IgD-negative memory B cell (primary cell): ENCODE results near the gene STARD9. TPM values are rescaled to one million over a fixed set of nuclear protein-coding genes. Genes with fewer than 3 reads are reported as not detected.
"Not testable (repeated sequence)": the region's sequence is repeated elsewhere in the genome, so short reads cannot be mapped to it uniquely, and the experiment has no call there.

ENCODE experiments used
- H3K27ac Mint-ChIP-seq, 3 donors: one replicate each; pipeline ENCODE4 v1.8.0; 2020 to 2022; ENCODE audit warnings: mild to moderate bottlenecking in 3 of 3, mixed read lengths in 3 of 3, moderate library complexity in 1 of 3
- H3K27me3 Mint-ChIP-seq: one replicate; pipeline ENCODE4 v1.8.0; 2021; ENCODE audit warnings: mixed read lengths
- H3K36me3 Mint-ChIP-seq: one replicate; pipeline ENCODE4 v1.8.0; 2020; ENCODE audit warnings: mild to moderate bottlenecking, mixed read lengths
- H3K4me1 Mint-ChIP-seq, 3 donors: one replicate each; pipeline ENCODE4 v1.8.0; 2020 to 2022; ENCODE audit warnings: mixed read lengths in 3 of 3, mild to moderate bottlenecking in 1 of 3
- H3K4me3 Mint-ChIP-seq, 4 donors: one replicate each; pipeline ENCODE4 v1.8.0; 2020 to 2022; ENCODE audit warnings: mild to moderate bottlenecking in 4 of 4, mixed read lengths in 4 of 4, moderate library complexity in 3 of 4
- H3K9me3 Mint-ChIP-seq, 3 donors: one replicate each; pipeline ENCODE4 v1.8.0; 2020 to 2021; ENCODE audit warnings: mixed read lengths in 3 of 3, mild to moderate bottlenecking in 1 of 3
- polyA plus RNA-seq: library from polyadenylated mRNA; unstranded; fragments of 300-500 nt; fragmentation: Illumina TruSeq; gene quantifications from one replicate; pipeline ENCODE4 v1.2.3, GENCODE V29; 2021

STARD9 gene
- polyA plus RNA-seq, 1 donor from 2014 or later, result 0.60 TPM

GRCh38 chr15:42577514-42578031, 2.2 kb downstream of the STARD9 start:
- peak overlapping the region in 2 of 4 donors; percentile 7 to 85 for H3K4me3 Mint-ChIP-seq

GRCh38 chr15:42578984-42579537, 3.7 kb downstream of the STARD9 start:
- H3K4me3 Mint-ChIP-seq, result peak overlapping the region in 3 of 4 donors; percentile 28 to 86 (median 41)
- H3K4me1 Mint-ChIP-seq, result peaks cover 18 to 34% (median 28%) of the 10 kb centered on the region in 3 donors
- H3K27me3 Mint-ChIP-seq, result peaks cover 4% of the 10 kb centered on the region
- no peak overlapping the region for H3K27ac Mint-ChIP-seq
- H3K36me3 Mint-ChIP-seq, result no peaks in the 10 kb centered on the region
- H3K9me3 Mint-ChIP-seq, result no peaks in the 10 kb centered on the region

More at GRCh38 chr15:42577514-42578031, 2.2 kb downstream of the STARD9 start:
- Mint-ChIP-seq H3K27ac (no peak overlapping the region), H3K9me3 (no peaks in the 10 kb centered on the region), H3K27me3 (peaks cover 4% of the 10 kb centered on the region), H3K4me1 (peaks cover 18 to 37% (median 28%) of the 10 kb centered on the region in 3 donors), H3K36me3 (no peaks in the 10 kb centered on the region)

GRCh38 chr15:42581272-42581730, 5.9 kb downstream of the STARD9 start:
- peak overlapping the region; percentile 86 to 94 (median 90) for H3K4me3 Mint-ChIP-seq
- H3K36me3 Mint-ChIP-seq, result peaks cover 5% of the 10 kb centered on the region
- H3K27ac Mint-ChIP-seq, result peak overlapping the region; percentile 27 to 75 (median 63)
- H3K4me1 Mint-ChIP-seq, result peaks cover 15 to 31% (median 22%) of the 10 kb centered on the region in 3 donors
- peaks cover 3% of the 10 kb centered on the region for H3K27me3 Mint-ChIP-seq
- H3K9me3 Mint-ChIP-seq, result no peaks in the 10 kb centered on the region

GRCh38 chr15:42582569-42583375, 7.4 kb downstream of the STARD9 start:
- H3K4me1 Mint-ChIP-seq, result peaks cover 11 to 26% (median 16%) of the 10 kb centered on the region in 3 donors
- peaks cover 5% of the 10 kb centered on the region for H3K36me3 Mint-ChIP-seq
- H3K9me3 Mint-ChIP-seq, result no peaks in the 10 kb centered on the region
- H3K27ac Mint-ChIP-seq, result no peak overlapping the region
- peaks cover 1% of the 10 kb centered on the region for H3K27me3 Mint-ChIP-seq
- peak overlapping the region in 3 of 4 donors; percentile 13 to 86 (median 51) for H3K4me3 Mint-ChIP-seq

DNA sequence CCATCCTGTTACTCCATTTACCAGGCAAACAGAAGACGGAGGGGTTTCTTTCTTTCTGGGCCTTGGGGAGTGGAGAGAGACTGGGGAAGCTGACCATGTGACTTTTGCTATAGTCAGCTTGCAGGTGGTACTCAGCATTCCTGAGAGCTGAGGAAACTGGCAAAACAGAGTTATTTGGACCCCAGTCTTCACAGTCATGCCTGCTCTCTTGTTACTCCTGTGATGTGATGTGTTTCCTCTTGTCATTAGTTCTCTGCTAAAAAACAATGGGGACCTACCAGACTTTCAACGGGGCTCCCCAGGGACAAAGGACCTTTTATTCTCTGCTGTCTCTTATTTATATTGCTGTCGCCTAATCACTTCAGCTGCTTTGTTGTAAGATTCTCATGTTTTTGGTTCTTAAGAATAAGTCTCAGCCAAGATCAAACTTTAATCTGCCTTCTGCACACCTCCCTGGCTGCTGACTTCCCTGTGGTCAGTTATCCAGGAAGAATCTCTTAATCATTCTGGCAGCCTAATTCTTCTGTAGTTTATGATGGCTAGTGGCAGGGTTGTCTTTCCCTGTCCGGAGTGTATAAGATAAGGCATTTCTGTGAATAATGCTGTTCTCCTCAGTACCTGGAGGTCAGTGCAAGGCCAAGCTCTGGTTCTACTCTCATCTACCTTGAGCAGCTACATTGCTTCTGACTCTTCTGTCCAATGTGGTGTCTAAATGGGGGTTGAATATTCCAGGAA, 8.8 kb downstream of the STARD9 start:
- H3K4me3 Mint-ChIP-seq, result no peak overlapping the region
- peaks cover 10% of the 10 kb centered on the region for H3K36me3 Mint-ChIP-seq
- peak overlapping the region in 1 of 3 donors; percentile 16 for H3K27ac Mint-ChIP-seq

DNA sequence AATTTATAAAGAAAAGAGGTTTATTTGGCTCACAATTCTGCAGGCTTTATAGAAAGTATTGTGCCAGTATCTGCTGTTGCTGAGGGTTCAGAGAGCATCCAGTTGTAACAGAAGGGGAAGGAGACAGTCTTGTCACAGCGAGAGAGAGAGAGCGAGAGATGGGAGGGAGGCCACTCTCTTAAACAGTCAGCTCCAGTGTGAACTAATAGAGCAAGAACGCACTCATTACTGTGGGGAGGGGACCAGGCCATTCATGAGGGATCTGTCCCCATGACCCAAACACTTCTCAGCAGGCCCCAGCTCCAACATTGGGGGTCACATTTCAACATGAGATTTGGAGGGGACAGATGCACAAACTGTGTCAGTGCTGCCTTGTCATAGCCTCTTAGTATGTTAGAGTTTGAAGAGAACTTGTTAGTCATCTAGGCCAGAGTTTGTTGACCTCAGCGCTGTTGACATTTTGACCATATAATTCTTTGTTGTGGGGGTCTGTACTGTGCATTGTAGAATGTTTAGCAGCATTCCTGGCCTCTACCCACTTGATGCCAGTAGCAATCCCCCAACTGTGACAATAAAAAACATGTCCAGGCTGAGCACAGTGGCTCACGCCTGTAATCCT, 15.3 kb downstream of the STARD9 start:
- Mint-ChIP-seq H3K27ac (peak overlapping the region in 1 of 3 donors; percentile 28), H3K9me3 (no peaks in the 10 kb centered on the region)

More for the DNA sequence above, 8.8 kb downstream of the STARD9 start:
- peaks cover 8 to 21% (median 12%) of the 10 kb centered on the region in 3 donors for H3K4me1 Mint-ChIP-seq
- no peaks in the 10 kb centered on the region for H3K27me3 Mint-ChIP-seq
- no peaks in the 10 kb centered on the region for H3K9me3 Mint-ChIP-seq

GRCh38 chr15:42591238-42591934, 16.0 kb downstream of the STARD9 start:
- H3K36me3 Mint-ChIP-seq, result peaks cover 6% of the 10 kb centered on the region
- H3K4me3 Mint-ChIP-seq, result peak overlapping the region in 1 of 4 donors; percentile 14
- H3K27me3 Mint-ChIP-seq, result no peaks in the 10 kb centered on the region
- H3K4me1 Mint-ChIP-seq, result peaks cover 0 to 2% (median 0%) of the 10 kb centered on the region in 3 donors
- no peaks in the 10 kb centered on the region for H3K9me3 Mint-ChIP-seq
- no peak overlapping the region for H3K27ac Mint-ChIP-seq

More for the DNA sequence above, 15.3 kb downstream of the STARD9 start:
- no peak overlapping the region for H3K4me3 Mint-ChIP-seq
- no peaks in the 10 kb centered on the region for H3K27me3 Mint-ChIP-seq
- H3K4me1 Mint-ChIP-seq, result peaks cover 0 to 2% (median 0%) of the 10 kb centered on the region in 3 donors
- peaks cover 9% of the 10 kb centered on the region for H3K36me3 Mint-ChIP-seq

DNA sequence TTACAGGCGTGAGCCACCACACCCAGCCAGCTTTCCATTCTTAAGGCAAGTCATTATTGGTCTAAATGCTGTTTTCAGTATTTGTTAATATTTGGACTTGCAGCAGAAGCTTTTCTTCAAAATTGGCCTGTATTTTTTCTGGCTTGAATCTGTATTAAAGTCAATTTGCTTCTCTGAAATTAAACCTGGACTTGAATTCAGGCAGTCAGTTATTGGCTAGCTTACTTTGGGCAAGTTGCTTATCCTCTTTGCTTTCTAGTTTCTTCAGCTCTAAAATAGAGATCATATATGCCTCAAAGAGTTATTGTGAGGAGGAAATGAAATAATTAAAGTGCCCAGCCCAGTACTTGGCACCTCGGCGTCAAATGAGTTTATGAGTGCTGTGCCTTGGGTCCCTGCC, 17.3 kb downstream of the STARD9 start:
- H3K9me3 Mint-ChIP-seq, result no peaks in the 10 kb centered on the region
- peaks cover 0 to 2% (median 0%) of the 10 kb centered on the region in 3 donors for H3K4me1 Mint-ChIP-seq
- H3K27ac Mint-ChIP-seq, result no peak overlapping the region
- no peaks in the 10 kb centered on the region for H3K27me3 Mint-ChIP-seq
- peaks cover 8% of the 10 kb centered on the region for H3K36me3 Mint-ChIP-seq
- no peak overlapping the region for H3K4me3 Mint-ChIP-seq

DNA sequence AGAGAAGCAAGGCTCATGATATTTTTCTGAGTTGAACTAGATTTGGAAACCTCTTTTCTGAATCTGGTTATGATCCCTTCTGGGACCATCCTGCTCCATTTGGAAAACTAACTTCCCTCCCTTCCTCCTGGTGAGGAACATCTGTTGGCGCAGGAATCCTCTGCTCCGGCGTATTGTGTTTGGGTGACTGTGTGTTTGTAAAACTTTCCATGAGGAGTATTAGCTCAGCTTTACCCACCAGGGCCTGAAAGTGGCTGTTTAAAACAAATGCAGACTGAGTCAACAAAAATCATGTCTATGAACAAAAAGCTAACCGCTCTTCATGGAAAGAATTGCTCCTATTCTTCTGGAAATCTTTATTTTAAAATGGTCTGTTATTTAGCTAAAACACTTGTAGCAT, 17.7 kb downstream of the STARD9 start:
- Mint-ChIP-seq H3K36me3 (peaks cover 5% of the 10 kb centered on the region), H3K4me3 (no peak overlapping the region), H3K27ac (no peak overlapping the region), H3K27me3 (no peaks in the 10 kb centered on the region), H3K9me3 (no peaks in the 10 kb centered on the region), H3K4me1 (peaks cover 0 to 2% (median 0%) of the 10 kb centered on the region in 3 donors)

DNA sequence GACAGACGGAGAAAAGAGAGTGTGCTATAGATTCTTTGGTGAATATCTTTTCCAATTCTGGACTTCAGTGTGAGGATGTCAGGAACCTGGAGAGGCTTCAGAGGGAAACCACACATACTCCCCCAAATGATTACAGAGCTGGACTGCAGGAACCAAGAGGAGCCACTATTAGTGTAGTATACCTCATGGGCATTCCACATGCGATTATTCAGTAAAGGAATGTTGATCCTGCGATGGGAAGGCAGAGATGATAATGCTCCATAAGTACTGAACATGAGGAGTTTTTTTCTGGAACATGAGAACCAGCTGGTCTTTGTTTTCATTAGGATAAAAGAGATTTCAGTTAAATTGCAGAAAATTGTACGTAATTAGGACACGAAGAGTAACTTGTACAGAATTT, 18.7 kb downstream of the STARD9 start:
- Mint-ChIP-seq H3K4me1 (peaks cover 0 to 2% (median 0%) of the 10 kb centered on the region in 3 donors), H3K27me3 (no peaks in the 10 kb centered on the region), H3K4me3 (no peak overlapping the region), H3K36me3 (peaks cover 4% of the 10 kb centered on the region), H3K9me3 (no peaks in the 10 kb centered on the region), H3K27ac (no peak overlapping the region)

DNA sequence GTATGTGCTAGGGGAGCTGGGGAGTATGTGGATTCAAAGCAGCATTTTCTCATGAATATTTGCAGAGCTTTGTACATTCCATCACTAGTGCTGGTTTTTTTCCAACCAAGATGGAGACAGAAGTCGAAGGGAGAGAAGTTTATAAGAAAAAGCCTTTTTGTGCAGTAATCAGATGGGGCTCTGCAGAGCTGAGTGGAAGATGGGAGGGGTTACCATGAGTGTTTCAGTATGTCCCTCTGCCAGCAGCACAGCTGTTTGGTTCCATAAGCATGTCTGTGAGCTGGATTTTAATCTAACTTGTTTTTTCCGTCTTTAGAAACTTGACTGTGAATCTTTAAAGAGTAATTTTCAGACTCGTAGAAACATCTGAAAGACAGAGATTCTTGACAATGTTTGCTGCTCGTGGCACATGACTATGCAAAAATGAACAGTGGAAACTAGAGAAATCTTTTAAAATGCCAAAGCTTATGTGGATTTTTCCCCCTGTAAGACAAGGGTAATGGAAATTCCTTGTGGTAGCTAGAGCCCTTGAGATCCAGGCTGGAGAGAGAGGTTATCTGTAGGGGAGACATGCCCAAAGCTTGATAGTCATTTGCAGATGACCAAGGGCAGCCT, 20.3 kb downstream of the STARD9 start:
- peaks cover 6% of the 10 kb centered on the region for H3K36me3 Mint-ChIP-seq
- H3K27me3 Mint-ChIP-seq, result no peaks in the 10 kb centered on the region
- no peak overlapping the region for H3K27ac Mint-ChIP-seq
- peaks cover 0 to 2% (median 0%) of the 10 kb centered on the region in 3 donors for H3K4me1 Mint-ChIP-seq
- H3K4me3 Mint-ChIP-seq, result no peak overlapping the region
- H3K9me3 Mint-ChIP-seq, result no peaks in the 10 kb centered on the region

- H3K27ac Mint-ChIP-seq, H3K27me3 Mint-ChIP-seq, H3K4me3 Mint-ChIP-seq, H3K36me3 Mint-ChIP-seq, H3K9me3 Mint-ChIP-seq: not testable (repeated sequence)
- peaks cover 13 to 23% (median 15%) of the 10 kb centered on the region in 3 donors for H3K4me1 Mint-ChIP-seq
Observed at GRCh38 chr15:42601316-42601715, 25.9 kb downstream of the STARD9 start.

- Mint-ChIP-seq H3K4me1 (peaks cover 14 to 23% (median 15%) of the 10 kb centered on the region in 3 donors), H3K9me3 (peaks cover 0 to 2% (median 0%) of the 10 kb centered on the region in 3 donors), H3K27me3 (peaks cover 1% of the 10 kb centered on the region), H3K27ac (no peak overlapping the region), H3K4me3 (no peak overlapping the region), H3K36me3 (peaks cover 2% of the 10 kb centered on the region)
Observed at GRCh38 chr15:42602501-42602900, 27.1 kb downstream of the STARD9 start.
